Liver (tissue), 3 donors: Measurements from ENCODE around the gene LPXN.

Source experiments
- ATF3 ChIP-seq: IDR thresholded peaks from 2 replicates; pipeline ENCODE4 v1.6.1; 2016; ENCODE audit warnings: antibody characterized with exemption
- CTCF ChIP-seq: fragments of 150-350 bp; IDR thresholded peaks from 2 replicates; pipeline ENCODE4 v1.5.1; 2017; ENCODE audit warnings: improper control_type of control experiment, low read depth, low read length; ENCODE audit not compliant: missing input control
- GABPA ChIP-seq, 2 donors: IDR thresholded peaks in 1 of 2; conservative IDR thresholded peaks in 1 of 2; 2 replicates each; pipeline ENCODE4 v1.6.1; 2016; ENCODE audit warnings: antibody characterized with exemption in 2 of 2, mild to moderate bottlenecking in 1 of 2, moderate library complexity in 1 of 2
- HNF4A ChIP-seq, 2 donors: conservative IDR thresholded peaks; 2 replicates each; pipeline ENCODE4 v1.6.1; 2016; ENCODE audit warnings: antibody characterized with exemption in 2 of 2, mild to moderate bottlenecking in 2 of 2
- JUND ChIP-seq, 2 donors: IDR thresholded peaks; 2 replicates each; pipeline ENCODE4 v1.6.1; 2016; ENCODE audit warnings: antibody characterized with exemption in 2 of 2
- MAX ChIP-seq: IDR thresholded peaks from 2 replicates; pipeline ENCODE4 v1.6.1; 2016; ENCODE audit warnings: antibody characterized with exemption
- NR2F2 ChIP-seq: IDR thresholded peaks from 2 replicates; pipeline ENCODE4 v1.6.1; 2016; ENCODE audit warnings: antibody characterized with exemption
- RAD21 ChIP-seq, 2 donors: IDR thresholded peaks; 2 replicates each; pipeline ENCODE4 v1.6.1; 2016; ENCODE audit warnings: antibody characterized with exemption in 2 of 2, mild to moderate bottlenecking in 2 of 2
- REST ChIP-seq: IDR thresholded peaks from 2 replicates; pipeline ENCODE4 v1.6.1; 2016; ENCODE audit warnings: antibody characterized with exemption, mild to moderate bottlenecking
- TAF1 ChIP-seq: conservative IDR thresholded peaks from 2 replicates; pipeline ENCODE4 v1.6.1; 2016; ENCODE audit warnings: antibody characterized with exemption, mild to moderate bottlenecking
- YY1 ChIP-seq: IDR thresholded peaks from 2 replicates; pipeline ENCODE4 v1.6.1; 2016; ENCODE audit warnings: antibody characterized with exemption, mild to moderate bottlenecking
- donor health status: healthy.
- donor health status: healthy.

- TF ChIP-seq CTCF (no peak), YY1 (no peak), RAD21 (IDR thresholded peaks at IDR 0.05) (no peak), JUND (IDR thresholded peaks at IDR 0.05) (no peak), ATF3 (no peak), GABPA (IDR thresholded peaks at IDR 0.05 in 1 of 2, conservative IDR thresholded peaks at IDR 0.05 in 1 of 2) (no peak), MAX (no peak), HNF4A (conservative IDR thresholded peaks at IDR 0.05) (no peak), NR2F2 (no peak), REST (no peak), TAF1 (no peak)
Measured at GRCh38 chr11:58511636-58512035, 64.0 kb downstream of the LPXN start.
